Measurements from ENCODE around the gene TRAPPC12.

The TRAPPC12 gene

GRCh38 chr2:3461801-3462492 lies 82.5 kb downstream of the TRAPPC12 start:
- Histone ChIP-seq H3K27ac (ENCODE audit: poor library complexity, severe bottlenecking) (no peak overlapping the region), H3K4me3 (ENCODE audit: severe bottlenecking) (no peak overlapping the region), H3K36me3 (ENCODE audit: low read depth) (peaks cover 12% of the 10 kb centered on the region), H3K9me3 (ENCODE audit: severe bottlenecking) (no peaks in the 10 kb centered on the region), H3K27me3 (ENCODE audit: insufficient read depth, poor library complexity, severe bottlenecking) (no peaks in the 10 kb centered on the region), H3K4me1 (ENCODE audit: insufficient read depth, poor library complexity, severe bottlenecking) (peaks cover 11% of the 10 kb centered on the region)
- TF ChIP-seq CTCF (IDR thresholded peaks at IDR 0.05; ENCODE audit: poor library complexity, severe bottlenecking) = peak; percentile 95
- DNase-seq (ENCODE audit: low spot score) (no peak), ATAC-seq (ENCODE audit: low read depth) (no peak)

GRCh38 chr2:3462493-3463104 lies 83.1 kb downstream of the TRAPPC12 start:
- DNase-seq (ENCODE audit: low spot score) (peak; percentile 53), ATAC-seq (ENCODE audit: low read depth) (no peak)
- peak; percentile 75 for TF ChIP-seq CTCF (IDR thresholded peaks at IDR 0.05; ENCODE audit: poor library complexity, severe bottlenecking)
- Histone ChIP-seq H3K9me3 (ENCODE audit: severe bottlenecking) (no peaks in the 10 kb centered on the region), H3K4me3 (ENCODE audit: severe bottlenecking) (no peak overlapping the region), H3K36me3 (ENCODE audit: low read depth) (peaks cover 12% of the 10 kb centered on the region), H3K4me1 (ENCODE audit: insufficient read depth, poor library complexity, severe bottlenecking) (peaks cover 11% of the 10 kb centered on the region), H3K27me3 (ENCODE audit: insufficient read depth, poor library complexity, severe bottlenecking) (no peaks in the 10 kb centered on the region), H3K27ac (ENCODE audit: poor library complexity, severe bottlenecking) (no peak overlapping the region)

GRCh38 chr2:3463186-3463835 lies 83.8 kb downstream of the TRAPPC12 start:
- no peak for ATAC-seq (ENCODE audit: low read depth)
- H3K27ac ChIP-seq (ENCODE audit: poor library complexity, severe bottlenecking) = no peak overlapping the region

GRCh38 chr2:3463944-3464343 lies 84.5 kb downstream of the TRAPPC12 start:
- no peak overlapping the region for H3K27ac ChIP-seq (ENCODE audit: poor library complexity, severe bottlenecking)
- H3K4me3 ChIP-seq (ENCODE audit: severe bottlenecking) = no peak overlapping the region
- TF ChIP-seq CTCF (IDR thresholded peaks at IDR 0.05; ENCODE audit: poor library complexity, severe bottlenecking) = no peak
- peaks cover 21% of the 10 kb centered on the region; the same call in 1 of the 2 replicates for H3K36me3 ChIP-seq (ENCODE audit: low read depth)
- ATAC-seq (ENCODE audit: low read depth) (no peak), DNase-seq (ENCODE audit: low spot score) (peak; percentile 11)
- H3K9me3 ChIP-seq (ENCODE audit: severe bottlenecking) = no peaks in the 10 kb centered on the region
- H3K4me1 ChIP-seq (ENCODE audit: insufficient read depth, poor library complexity, severe bottlenecking) = peaks cover 11% of the 10 kb centered on the region
- H3K27me3 ChIP-seq (ENCODE audit: insufficient read depth, poor library complexity, severe bottlenecking) = no peaks in the 10 kb centered on the region

More at GRCh38 chr2:3463186-3463835, 83.8 kb downstream of the TRAPPC12 start:
- peaks cover 14% of the 10 kb centered on the region; the same call in 1 of the 2 replicates for H3K36me3 ChIP-seq (ENCODE audit: low read depth)
- H3K27me3 ChIP-seq (ENCODE audit: insufficient read depth, poor library complexity, severe bottlenecking) = no peaks in the 10 kb centered on the region
- no peak overlapping the region for H3K4me3 ChIP-seq (ENCODE audit: severe bottlenecking)
- TF ChIP-seq CTCF (IDR thresholded peaks at IDR 0.05; ENCODE audit: poor library complexity, severe bottlenecking) = no peak
- peaks cover 11% of the 10 kb centered on the region for H3K4me1 ChIP-seq (ENCODE audit: insufficient read depth, poor library complexity, severe bottlenecking)
- H3K9me3 ChIP-seq (ENCODE audit: severe bottlenecking) = no peaks in the 10 kb centered on the region
- peak; percentile 42 for DNase-seq (ENCODE audit: low spot score)
